SKM-1 treated with dmso at 0.1 percent for 144 hours (cell line): ENCODE results near the gene BRINP3.

Experiments used
- DNase-seq: peaks from one replicate; lab custom pipeline; 2025; ENCODE audit not compliant: unreplicated experiment; lab: John Stamatoyannopoulos, UW

Gene BRINP3

GRCh38 chr1:190327271-190327670 is 150.4 kb downstream of the BRINP3 start:
- no peak for DNase-seq

DNA sequence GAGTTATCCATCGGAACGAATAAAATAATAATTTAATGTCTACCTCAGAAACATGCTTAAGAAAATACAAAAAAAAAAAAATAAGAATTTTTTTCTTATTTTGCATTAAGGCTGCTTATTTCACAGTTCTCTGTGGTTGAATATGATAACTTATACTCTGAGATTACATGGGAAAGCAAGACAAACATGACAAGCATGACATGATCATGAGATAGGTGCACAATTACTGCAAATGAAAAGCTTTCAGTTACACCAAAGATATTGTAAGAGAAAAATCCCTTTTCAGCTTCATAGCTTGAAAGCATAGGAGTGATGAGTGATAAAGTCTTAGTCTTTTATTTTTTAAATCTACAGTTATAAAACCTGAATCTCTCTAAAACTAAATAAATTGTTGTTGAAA is 154.1 kb downstream of the BRINP3 start:
- DNase-seq = no peak

DNA sequence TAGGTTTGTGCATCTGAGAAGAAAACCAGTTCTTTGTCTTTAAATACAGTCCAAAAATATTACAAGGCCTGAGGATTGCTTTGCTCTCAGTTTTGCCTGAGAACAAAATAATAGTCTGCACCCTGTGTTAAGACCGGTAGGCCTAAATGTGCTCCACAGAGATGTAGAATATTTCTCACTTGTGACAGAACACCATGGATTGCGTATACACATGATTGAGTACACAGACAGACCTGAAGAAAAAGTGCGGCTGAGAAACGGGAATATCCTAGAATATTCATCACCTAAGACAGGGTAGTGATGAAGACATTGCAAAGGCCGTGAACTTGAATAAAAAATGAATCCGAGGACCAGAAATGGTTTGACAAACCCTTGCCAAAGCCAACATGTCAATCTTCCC is 155.4 kb downstream of the BRINP3 start:
- no peak for DNase-seq

- DNase-seq = no peak
Measured at GRCh38 chr1:190320952-190321351, 156.7 kb downstream of the BRINP3 start.

GRCh38 chr1:190312763-190313162 is 164.9 kb downstream of the BRINP3 start:
- no peak for DNase-seq

DNA sequence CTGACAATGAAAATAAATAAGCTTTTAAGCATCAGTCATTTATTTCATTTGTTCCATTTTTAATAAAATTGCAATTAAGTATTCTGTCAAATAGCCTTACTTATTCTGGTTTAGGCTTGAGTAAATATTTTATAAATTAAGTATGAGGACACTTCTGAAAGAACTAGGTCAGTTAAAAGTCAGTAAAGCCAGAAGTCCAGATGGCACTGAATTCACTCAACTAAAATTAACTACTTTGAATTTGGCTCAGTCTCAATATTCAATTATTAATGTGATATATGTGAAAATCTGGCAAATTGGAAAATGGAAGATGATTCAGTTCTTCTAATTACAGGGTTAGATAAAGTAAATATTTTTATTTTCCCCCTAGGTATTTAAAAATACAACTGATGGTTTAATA is 174.2 kb downstream of the BRINP3 start:
- DNase-seq = no peak

DNA sequence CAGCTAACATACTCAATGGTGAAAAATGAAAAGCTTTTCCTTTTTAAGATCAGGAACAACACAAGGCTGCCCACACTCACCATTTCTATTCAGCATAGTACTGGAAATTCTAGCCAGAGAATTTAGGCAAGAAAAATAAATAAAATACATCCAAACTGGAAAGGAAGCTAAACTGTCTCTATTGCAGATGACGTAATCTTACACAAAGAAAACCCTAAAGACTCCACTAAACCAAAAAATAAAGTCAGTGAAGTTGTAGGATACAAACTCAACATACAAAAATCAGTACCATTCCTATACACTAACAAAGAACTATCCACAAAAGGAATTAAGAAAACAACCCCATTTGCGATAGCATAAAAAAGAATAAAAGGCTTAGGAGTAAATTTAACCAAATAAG is 181.2 kb downstream of the BRINP3 start:
- no peak for DNase-seq

DNA sequence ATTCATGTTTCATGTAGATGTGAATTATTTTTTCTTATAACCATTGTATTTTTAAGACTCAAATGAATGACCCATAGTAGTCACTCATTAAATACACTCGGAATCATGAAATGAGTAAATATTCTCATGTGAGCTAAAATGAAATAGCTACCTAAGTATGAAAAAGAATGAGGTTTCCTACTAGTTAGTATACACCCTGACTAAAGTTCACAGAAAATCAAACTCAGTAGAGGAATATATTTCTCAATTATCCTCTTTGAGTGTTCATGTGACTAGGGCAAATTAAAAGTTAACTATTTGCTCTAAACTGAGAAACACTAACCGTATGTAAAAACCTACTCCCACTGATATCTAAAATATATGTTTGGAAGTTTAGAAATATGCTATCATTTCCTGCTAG is 187.8 kb downstream of the BRINP3 start:
- DNase-seq = no peak

DNA sequence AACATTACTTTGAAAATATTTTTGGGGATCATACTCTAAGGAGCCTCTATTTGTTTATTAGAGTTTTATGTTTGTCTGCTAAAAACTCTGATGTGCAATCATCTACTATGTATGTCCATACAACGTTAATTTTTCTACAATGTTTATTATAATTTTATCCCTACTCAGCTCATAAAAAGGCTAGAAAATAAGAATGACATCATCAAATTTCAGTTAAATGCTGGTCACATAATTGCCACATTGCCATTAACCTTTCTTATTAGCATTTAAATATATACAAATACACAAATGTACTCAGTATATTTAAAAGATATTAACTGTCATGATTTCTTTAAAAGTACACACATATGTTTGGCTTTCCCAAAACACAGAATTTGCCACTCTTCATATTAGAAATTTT is 191.6 kb downstream of the BRINP3 start:
- DNase-seq = no peak

- DNase-seq = no peak
Measured at GRCh38 chr1:190277107-190277506, 200.6 kb downstream of the BRINP3 start.

GRCh38 chr1:190274721-190275120 is 202.9 kb downstream of the BRINP3 start:
- no peak for DNase-seq

GRCh38 chr1:190273161-190273560 is 204.5 kb downstream of the BRINP3 start:
- DNase-seq = no peak

- no peak for DNase-seq
Measured at GRCh38 chr1:190262538-190262937, 215.1 kb downstream of the BRINP3 start.

DNA sequence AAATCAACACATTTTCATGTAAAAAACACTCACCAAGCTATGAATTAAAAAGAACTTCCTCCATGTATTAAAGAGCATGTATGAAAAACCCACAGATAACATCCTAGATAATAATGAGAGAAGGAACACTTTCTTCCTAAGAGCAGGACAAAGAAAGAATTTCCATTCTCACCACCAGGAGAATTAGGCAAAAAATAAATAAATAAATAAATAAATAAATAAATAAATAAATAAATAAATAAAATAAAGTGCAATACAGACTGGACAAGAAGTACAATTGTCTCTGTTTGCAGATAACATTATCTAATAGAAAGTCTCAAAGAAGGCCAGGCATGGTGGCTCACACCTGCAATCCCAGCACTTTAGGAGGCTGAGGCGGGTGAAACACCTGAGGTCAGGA is 218.2 kb downstream of the BRINP3 start:
- DNase-seq = no peak

DNA sequence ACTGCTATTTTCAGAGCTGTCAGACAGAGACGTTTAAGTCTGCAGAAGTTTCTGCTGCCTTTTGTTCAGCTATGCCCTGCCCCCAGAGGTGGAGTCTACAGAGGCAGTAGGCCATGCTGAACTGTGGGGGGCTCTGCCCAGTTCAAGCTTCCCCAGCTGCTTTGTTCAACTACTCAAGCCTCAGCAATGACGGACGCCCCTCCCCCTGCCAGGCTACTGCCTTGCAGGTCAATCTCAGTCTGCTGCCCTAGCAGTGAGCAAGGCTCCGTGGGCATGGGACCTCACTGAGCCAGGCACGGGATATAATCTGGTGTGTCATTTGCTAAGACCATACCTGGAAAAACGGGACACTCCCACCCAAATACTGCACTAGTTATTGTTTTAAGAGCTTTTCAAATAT is 219.7 kb downstream of the BRINP3 start:
- DNase-seq = no peak

DNA sequence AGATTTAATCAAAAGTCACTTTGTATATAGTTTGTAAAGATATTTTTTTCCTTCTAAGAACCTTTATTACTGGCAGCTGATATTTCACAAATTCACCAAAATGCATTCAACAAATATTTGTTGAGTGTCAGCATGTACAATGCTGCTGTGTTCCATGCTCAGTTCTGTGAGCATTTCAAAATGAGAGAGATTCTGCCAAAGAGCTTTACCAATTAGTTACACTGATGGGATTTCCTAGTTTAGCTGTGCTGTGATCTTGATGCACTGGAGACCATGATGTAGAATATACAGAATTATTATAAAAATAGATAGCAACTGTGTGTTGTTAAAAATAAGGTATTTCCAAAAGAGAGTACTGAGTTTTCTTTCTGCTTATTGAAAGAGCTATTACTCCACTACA is 225.6 kb downstream of the BRINP3 start:
- DNase-seq = no peak

- DNase-seq = no peak
Measured at GRCh38 chr1:190250368-190250767, 227.3 kb downstream of the BRINP3 start.

DNA sequence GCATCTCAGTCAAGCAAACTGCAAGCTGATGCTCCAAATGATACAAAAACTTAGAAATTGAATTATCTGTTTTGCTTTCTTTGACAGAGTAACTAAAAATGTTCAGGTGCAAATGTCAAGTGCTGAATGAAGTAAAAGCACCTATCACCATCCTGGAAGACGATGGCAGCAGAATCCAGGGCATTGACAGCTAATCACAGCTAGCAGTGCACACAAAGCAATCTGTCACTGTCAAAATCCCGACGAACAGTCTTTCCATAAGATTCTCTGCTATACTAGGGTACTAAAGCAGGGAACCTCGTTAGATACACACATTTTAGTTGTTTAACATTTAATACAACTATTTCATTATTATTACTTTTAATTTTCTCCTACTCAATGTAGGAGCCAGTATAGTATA is 233.3 kb downstream of the BRINP3 start:
- no peak for DNase-seq

GRCh38 chr1:190243056-190243455 is 234.6 kb downstream of the BRINP3 start:
- DNase-seq = no peak

- DNase-seq = no peak
Measured at GRCh38 chr1:190226006-190226405, 251.7 kb downstream of the BRINP3 start.

- no peak for DNase-seq
Measured at GRCh38 chr1:190212450-190212849, 265.2 kb downstream of the BRINP3 start.

DNA sequence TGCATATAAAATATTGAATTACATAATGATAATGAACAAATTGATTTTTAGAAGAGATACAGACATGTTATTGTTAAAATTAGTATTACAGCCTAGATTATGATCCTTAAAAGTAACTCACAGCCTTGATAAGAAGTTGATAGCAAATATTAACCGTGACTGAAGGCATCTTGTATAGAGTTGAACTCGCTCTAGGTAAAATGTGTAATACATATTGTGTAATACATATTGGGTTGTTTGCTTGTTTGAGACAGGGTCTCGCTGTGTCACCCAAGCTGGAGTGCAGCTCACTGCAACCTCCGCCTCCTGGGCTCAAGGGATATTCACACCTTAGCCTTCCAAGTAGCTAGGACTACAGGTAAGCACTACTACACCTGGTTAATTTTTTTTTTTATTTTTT is 269.9 kb downstream of the BRINP3 start:
- DNase-seq = no peak

- DNase-seq = no peak
Measured at GRCh38 chr1:190205713-190206112, 272.0 kb downstream of the BRINP3 start.

DNA sequence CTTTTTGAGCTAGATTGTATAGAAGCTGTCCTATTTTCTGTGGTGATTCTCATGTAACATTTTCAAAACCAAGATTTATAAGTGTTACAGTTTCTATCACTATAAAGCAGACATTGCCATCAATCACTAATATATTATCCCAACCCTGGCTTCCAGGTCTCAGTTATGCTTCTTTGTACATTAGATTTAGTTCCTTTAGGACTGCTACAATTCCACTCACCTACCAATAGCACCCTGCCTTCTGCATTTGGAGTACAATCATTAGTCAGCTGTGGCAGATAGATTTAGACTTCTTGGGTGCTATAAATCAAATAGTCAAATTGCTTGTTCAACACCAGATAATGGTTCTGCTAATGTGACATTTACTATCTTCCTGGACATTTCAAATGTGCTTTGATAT is 281.6 kb downstream of the BRINP3 start:
- DNase-seq = no peak
